Pancreas (tissue), 10 donors: ENCODE results near the gene NBPF3. TPM values are rescaled to one million over a fixed set of nuclear protein-coding genes. Genes with fewer than 3 reads are reported as not detected.
"Not testable (repeated sequence)": the region's sequence is repeated elsewhere in the genome, so short reads cannot be mapped to it uniquely, and the experiment has no call there.

ENCODE experiments used
- ATAC-seq, 4 donors: fragments of 200-7000 bp; cut with Tn5 transposase; one replicate each; pipeline versions ENCODE4 v1.8.0 to v1.9.1; 2020; ENCODE audit warnings: mild to moderate bottlenecking in 4 of 4, moderate library complexity in 4 of 4
- DNase-seq, 6 donors: peaks; one replicate each; pipeline ENCODE4 v3.0.0-alpha.2; 2020
- FAIRE-seq: peaks from 2 replicates; lab custom pipeline; 2012; peaks lifted over from hg19 to GRCh38; lab: Jason Lieb, UNC
- H3K27ac ChIP-seq, 4 donors: fragments of 200-600 bp; sonication (generic); 1 replicate in 3 of 4; 2 replicates in 1 of 4; pipeline versions ENCODE4 v1.5.0 to v1.8.0; 2020
- H3K27me3 ChIP-seq, 4 donors: fragments of 200-600 bp; one replicate each; pipeline ENCODE4 v1.8.0; 2021
- H3K36me3 ChIP-seq, 3 donors: fragments of 200-600 bp; sonication (generic) in 1 of 3; one replicate each; pipeline versions ENCODE4 v1.5.0 to v1.8.0; 2020 to 2021
- H3K4me1 ChIP-seq, 3 donors: fragments of 200-600 bp; one replicate each; pipeline ENCODE4 v1.8.0; 2021
- H3K4me3 ChIP-seq, 4 donors: fragments of 200-600 bp; sonication (generic) in 2 of 4; one replicate each; pipeline versions ENCODE4 v1.5.0 to v1.8.0; 2020 to 2021
- H3K9me3 ChIP-seq, 4 donors: fragments of 200-600 bp; one replicate each; pipeline ENCODE4 v1.8.0; 2021
- CTCF ChIP-seq, 4 donors: fragments of 200-600 bp; sonication (generic) in 3 of 4; IDR thresholded peaks; one replicate each; pipeline versions ENCODE4 v1.5.0 to v1.8.0; 2021; ENCODE audit warnings: antibody characterized with exemption in 4 of 4
- WGBS, 2 donors: extraction: QIAGEN DNeasy Blood & Tissue Kit; methylation state at CpG; one replicate each; pipeline ENCODE4 v1.1.7; 2013; 5-methylcytosine and 5-hydroxymethylcytosine counted together
- intact Hi-C, 3 donors: fragments of 100-400 bp; cut with DNase I; formaldehyde crosslinking; loops; one replicate each; pipeline versions ENCODE4 v1.11.1 to v1.14.2; 2022
- polyA plus RNA-seq, 2 donors: library from polyadenylated mRNA; stranded (reverse); fragments of 200-250 nt; gene quantifications; one replicate each; pipeline ENCODE4 v1.2.3, GENCODE V29; 2013
- total RNA-seq, 6 donors: library from RNA; stranded (reverse); fragmentation: NEBNext Ultra II Directional in 4 of 6; extraction: Animal tissue kit (Norgen Biotek cat#: 25700) in 4 of 6; gene quantifications; one replicate each; pipeline versions ENCODE4 v1.2.1 to v1.2.4, GENCODE V29; 2021 to 2023
- donor health status: healthy with polysubstance abuse.
- donor health status: DM: no; HTN: no; CAD: no; lungs with moderate emphysema.
- donor health status: DM: no; HTN: no; CAD: no.
- donor health status: control.
- donor health status: control.
- donor health status: Bipolar disorder and iron deficiency.
- donor health status: DM: yes; HTN: yes; CAD: no.
- donor health status: DM: no; HTN: no; CAD: no.
- donor health status: DM: no; HTN: no; CAD: no.
- donor health status: DM: yes; HTN: yes; CAD: no.

NBPF3 gene
- total and polyA plus RNA-seq, 8 donors = 1.1 to 8.6 (median 3.5) TPM

GRCh38 chr1:21429210-21429609 is 10.7 kb upstream of the NBPF3 start:
- H3K4me1 ChIP-seq, intact Hi-C loops, H3K27me3 ChIP-seq, H3K27ac ChIP-seq, DNase-seq, ATAC-seq, FAIRE-seq, H3K36me3 ChIP-seq, H3K4me3 ChIP-seq, H3K9me3 ChIP-seq: not testable (repeated sequence)
- WGBS, 2 donors = 91% methylated on average over 33 to 34 of the region's 34 CpGs

- intact Hi-C loops, ATAC-seq, H3K36me3 ChIP-seq, DNase-seq, H3K27ac ChIP-seq, H3K9me3 ChIP-seq, H3K4me1 ChIP-seq, H3K4me3 ChIP-seq, H3K27me3 ChIP-seq, FAIRE-seq: not testable (repeated sequence)
- WGBS, 2 donors = 88 to 92% methylated on average over 6 of the region's 6 CpGs
Measured at GRCh38 chr1:21430875-21431274, 9.1 kb upstream of the NBPF3 start.

- no peaks in the 10 kb centered on the region for H3K36me3 ChIP-seq
- no peaks in the 10 kb centered on the region for H3K27me3 ChIP-seq
- no peaks in the 10 kb centered on the region for H3K9me3 ChIP-seq
- no peak overlapping the region for H3K4me3 ChIP-seq
- no peak for FAIRE-seq
- WGBS, 2 donors = 90 to 93% methylated on average over 8 of the region's 8 CpGs
- DNase-seq = no peak
- intact Hi-C loops = no loop called here
- H3K27ac ChIP-seq = no peak overlapping the region
- no peaks in the 10 kb centered on the region for H3K4me1 ChIP-seq
- ATAC-seq = no peak
- TF ChIP-seq CTCF (IDR thresholded peaks at IDR 0.05) = no peak
Measured at GRCh38 chr1:21434394-21434793, 5.5 kb upstream of the NBPF3 start.

- TF ChIP-seq CTCF (IDR thresholded peaks at IDR 0.05) = no peak
- no peaks in the 10 kb centered on the region for H3K9me3 ChIP-seq
- H3K36me3 ChIP-seq = no peaks in the 10 kb centered on the region
- H3K4me3 ChIP-seq = peak overlapping the region in 3 of 4 donors; percentile 12 to 37 (median 33)
- H3K27me3 ChIP-seq = no peaks in the 10 kb centered on the region
- DNase-seq = peak in 2 of 6 donors; percentile 26 to 59
- H3K4me1 ChIP-seq = no peaks in the 10 kb centered on the region
- 88 to 90% methylated on average over 20 of the region's 20 CpGs for WGBS, 2 donors
- intact Hi-C loops = no loop called here
- FAIRE-seq = no peak
- no peak for ATAC-seq
- no peak overlapping the region for H3K27ac ChIP-seq
Measured at GRCh38 chr1:21435646-21436487, 4.1 kb upstream of the NBPF3 start.

- ATAC-seq (peak; percentile 33 to 70 (median 60)), FAIRE-seq (no peak), DNase-seq (peak in 5 of 6 donors; percentile 21 to 68 (median 47))
- Histone ChIP-seq H3K27me3 (no peaks in the 10 kb centered on the region), H3K9me3 (no peaks in the 10 kb centered on the region), H3K36me3 (no peaks in the 10 kb centered on the region), H3K4me1 (no peaks in the 10 kb centered on the region), H3K27ac (no peak overlapping the region), H3K4me3 (peak overlapping the region; percentile 10 to 37 (median 22))
- intact Hi-C loops = no loop called here
- TF ChIP-seq CTCF (IDR thresholded peaks at IDR 0.05) = no peak
- WGBS, 2 donors = 18 to 19% methylated on average over 27 to 43 of the region's 43 CpGs
Measured at GRCh38 chr1:21436488-21437340, 3.2 kb upstream of the NBPF3 start.
